GM10847 (cell line): Measurements from ENCODE around the gene NPAT.

Source experiments
- POLR2A ChIP-seq: IDR thresholded peaks from 2 replicates; pipeline ENCODE4 v1.6.1; 2011; ENCODE audit not compliant: insufficient read length; ENCODE audit errors: extremely low read depth

The NPAT gene

GRCh38 chr11:108223348-108224149 lies 1.1 kb upstream of the NPAT start:
- TF ChIP-seq POLR2A = no peak

- TF ChIP-seq POLR2A = no peak
Measured at GRCh38 chr11:108221911-108222573, 396 bp downstream of the NPAT start.

GRCh38 chr11:108221371-108221770 lies 1.1 kb downstream of the NPAT start:
- no peak for TF ChIP-seq POLR2A

GRCh38 chr11:108220721-108221336 lies 1.6 kb downstream of the NPAT start:
- TF ChIP-seq POLR2A = no peak

GRCh38 chr11:108218912-108219783 lies 3.3 kb downstream of the NPAT start:
- TF ChIP-seq POLR2A = no peak

- TF ChIP-seq POLR2A = no peak
Measured at GRCh38 chr11:108218455-108218854, 4.0 kb downstream of the NPAT start.

- no peak for TF ChIP-seq POLR2A
Measured at GRCh38 chr11:108216988-108217387, 5.5 kb downstream of the NPAT start.

GRCh38 chr11:108213784-108214183 lies 8.7 kb downstream of the NPAT start:
- TF ChIP-seq POLR2A = no peak

GRCh38 chr11:108210441-108210840 lies 12.0 kb downstream of the NPAT start:
- TF ChIP-seq POLR2A = no peak

GRCh38 chr11:108207683-108208060 lies 14.8 kb downstream of the NPAT start:
- TF ChIP-seq POLR2A = no peak

GRCh38 chr11:108206969-108207682 lies 15.3 kb downstream of the NPAT start:
- TF ChIP-seq POLR2A = no peak

GRCh38 chr11:108206171-108206570 lies 16.3 kb downstream of the NPAT start:
- no peak for TF ChIP-seq POLR2A

- no peak for TF ChIP-seq POLR2A
Measured at GRCh38 chr11:108204929-108205499, 17.4 kb downstream of the NPAT start.

GRCh38 chr11:108204376-108204775 lies 18.1 kb downstream of the NPAT start:
- TF ChIP-seq POLR2A = no peak
